MM.1S (cell line): ENCODE data around the gene HDAC7.

Experiments used
- EZH2 ChIP-seq: fragments of 300-600 bp; sonication (generic); optimal IDR thresholded peaks from 2 replicates; pipeline ENCODE3; 2017; ENCODE audit warnings: low read depth, mild to moderate bottlenecking, antibody characterized with exemption, low read length, mixed read lengths
- TF ChIP-seq, protein P1 (sequence below): fragments of 300-600 bp; sonication (generic); IDR thresholded peaks from 2 replicates; pipeline ENCODE4 v1.5.1; 2016; ENCODE audit warnings: antibody characterized with exemption, low read length, mixed read lengths

DNA sequence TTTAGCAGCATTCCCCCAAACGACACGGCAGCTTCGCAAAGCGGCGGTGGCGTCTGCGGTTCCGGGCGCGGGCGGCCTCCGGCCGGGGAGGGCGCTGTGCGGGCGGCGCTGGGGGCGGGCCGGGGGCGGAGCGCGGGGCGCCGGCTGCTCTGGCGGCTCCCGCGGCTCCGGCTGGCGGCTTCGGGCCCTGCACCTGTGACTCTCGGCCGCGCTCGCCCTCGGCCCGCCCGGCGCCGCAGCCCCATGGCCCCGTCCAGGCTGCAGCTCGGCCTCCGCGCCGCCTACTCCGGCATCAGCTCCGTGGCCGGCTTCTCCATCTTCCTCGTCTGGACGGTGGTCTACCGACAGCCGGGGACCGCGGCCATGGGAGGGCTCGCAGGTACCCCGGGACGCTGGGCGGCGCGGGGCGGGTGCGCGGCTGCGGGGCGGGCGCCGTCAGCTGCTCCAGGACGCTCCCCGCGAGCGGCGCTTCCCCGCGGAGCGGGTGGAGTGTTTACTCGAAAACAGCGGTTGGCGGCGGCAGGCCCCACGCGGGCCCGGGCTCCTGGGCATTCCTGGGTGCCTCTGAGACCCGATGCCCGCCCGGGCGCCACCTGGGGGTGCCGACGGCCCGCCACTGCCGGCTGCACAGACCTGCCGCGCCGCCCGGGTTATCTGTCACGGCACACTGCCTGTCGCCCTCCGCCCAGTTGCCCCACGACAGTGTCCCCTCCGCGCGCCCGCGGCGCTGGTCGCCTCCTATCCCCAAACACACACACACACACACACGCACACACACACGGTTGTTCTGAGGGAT lies 46.4 kb downstream of the HDAC7 start, which contains the start of gene SLC48A1:
- TF ChIP-seq, protein P1, sequence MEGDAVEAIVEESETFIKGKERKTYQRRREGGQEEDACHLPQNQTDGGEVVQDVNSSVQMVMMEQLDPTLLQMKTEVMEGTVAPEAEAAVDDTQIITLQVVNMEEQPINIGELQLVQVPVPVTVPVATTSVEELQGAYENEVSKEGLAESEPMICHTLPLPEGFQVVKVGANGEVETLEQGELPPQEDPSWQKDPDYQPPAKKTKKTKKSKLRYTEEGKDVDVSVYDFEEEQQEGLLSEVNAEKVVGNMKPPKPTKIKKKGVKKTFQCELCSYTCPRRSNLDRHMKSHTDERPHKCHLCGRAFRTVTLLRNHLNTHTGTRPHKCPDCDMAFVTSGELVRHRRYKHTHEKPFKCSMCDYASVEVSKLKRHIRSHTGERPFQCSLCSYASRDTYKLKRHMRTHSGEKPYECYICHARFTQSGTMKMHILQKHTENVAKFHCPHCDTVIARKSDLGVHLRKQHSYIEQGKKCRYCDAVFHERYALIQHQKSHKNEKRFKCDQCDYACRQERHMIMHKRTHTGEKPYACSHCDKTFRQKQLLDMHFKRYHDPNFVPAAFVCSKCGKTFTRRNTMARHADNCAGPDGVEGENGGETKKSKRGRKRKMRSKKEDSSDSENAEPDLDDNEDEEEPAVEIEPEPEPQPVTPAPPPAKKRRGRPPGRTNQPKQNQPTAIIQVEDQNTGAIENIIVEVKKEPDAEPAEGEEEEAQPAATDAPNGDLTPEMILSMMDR: peak; percentile 31
- no peak for TF ChIP-seq EZH2
